Epithelial cell of esophagus (primary cell): Measurements from ENCODE around the gene PBX1.

Source experiments
- DNase-seq: peaks from one replicate; pipeline ENCODE4 v3.0.0; 2010; ENCODE audit warnings: low read depth
- H3K4me3 ChIP-seq: 2 replicates; pipeline ENCODE4 v1.5.1; 2011; ENCODE audit warnings: mild to moderate bottlenecking, low read length, control low read depth
- TF ChIP-seq, protein P1 (sequence below): IDR thresholded peaks from 2 replicates; pipeline ENCODE4 v1.5.1; 2011; ENCODE audit warnings: low read depth, mild to moderate bottlenecking, low read length, control low read depth, inconsistent platforms; ENCODE audit not compliant: insufficient read depth; ENCODE audit errors: missing control alignments

PBX1 gene

GRCh38 chr1:164589961-164590507 is 31.1 kb downstream of the PBX1 start:
- no peak overlapping the region for H3K4me3 ChIP-seq
- TF ChIP-seq, protein P1, sequence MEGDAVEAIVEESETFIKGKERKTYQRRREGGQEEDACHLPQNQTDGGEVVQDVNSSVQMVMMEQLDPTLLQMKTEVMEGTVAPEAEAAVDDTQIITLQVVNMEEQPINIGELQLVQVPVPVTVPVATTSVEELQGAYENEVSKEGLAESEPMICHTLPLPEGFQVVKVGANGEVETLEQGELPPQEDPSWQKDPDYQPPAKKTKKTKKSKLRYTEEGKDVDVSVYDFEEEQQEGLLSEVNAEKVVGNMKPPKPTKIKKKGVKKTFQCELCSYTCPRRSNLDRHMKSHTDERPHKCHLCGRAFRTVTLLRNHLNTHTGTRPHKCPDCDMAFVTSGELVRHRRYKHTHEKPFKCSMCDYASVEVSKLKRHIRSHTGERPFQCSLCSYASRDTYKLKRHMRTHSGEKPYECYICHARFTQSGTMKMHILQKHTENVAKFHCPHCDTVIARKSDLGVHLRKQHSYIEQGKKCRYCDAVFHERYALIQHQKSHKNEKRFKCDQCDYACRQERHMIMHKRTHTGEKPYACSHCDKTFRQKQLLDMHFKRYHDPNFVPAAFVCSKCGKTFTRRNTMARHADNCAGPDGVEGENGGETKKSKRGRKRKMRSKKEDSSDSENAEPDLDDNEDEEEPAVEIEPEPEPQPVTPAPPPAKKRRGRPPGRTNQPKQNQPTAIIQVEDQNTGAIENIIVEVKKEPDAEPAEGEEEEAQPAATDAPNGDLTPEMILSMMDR, result no peak
- no peak for DNase-seq

- TF ChIP-seq, protein P1, result no peak
- no peak for DNase-seq
- no peak overlapping the region for H3K4me3 ChIP-seq
These were observed 31.6 kb downstream of the PBX1 start for GRCh38 chr1:164590592-164590991.

DNA sequence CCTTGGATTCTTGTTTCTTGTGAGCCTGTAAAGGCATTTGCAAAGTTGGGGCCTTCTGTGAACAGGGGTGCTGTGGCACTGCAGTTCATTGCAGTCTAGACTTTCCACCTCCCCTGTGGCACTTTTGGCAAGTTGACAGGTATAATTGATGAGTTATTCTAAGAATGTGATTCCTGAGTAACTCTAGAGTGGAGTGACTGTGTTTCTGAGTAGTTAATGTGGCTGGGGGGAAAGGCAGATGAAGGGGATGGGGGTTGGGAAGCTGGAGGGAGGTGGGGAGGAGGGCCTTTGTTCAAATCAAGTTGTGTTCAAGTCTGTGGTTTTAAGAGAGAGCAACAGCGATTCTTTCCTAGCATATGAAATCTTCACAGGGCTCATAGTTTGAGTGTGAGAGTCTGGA is 32.9 kb downstream of the PBX1 start:
- DNase-seq, result peak; percentile 55
- TF ChIP-seq, protein P1, result no peak
- no peak overlapping the region for H3K4me3 ChIP-seq

DNA sequence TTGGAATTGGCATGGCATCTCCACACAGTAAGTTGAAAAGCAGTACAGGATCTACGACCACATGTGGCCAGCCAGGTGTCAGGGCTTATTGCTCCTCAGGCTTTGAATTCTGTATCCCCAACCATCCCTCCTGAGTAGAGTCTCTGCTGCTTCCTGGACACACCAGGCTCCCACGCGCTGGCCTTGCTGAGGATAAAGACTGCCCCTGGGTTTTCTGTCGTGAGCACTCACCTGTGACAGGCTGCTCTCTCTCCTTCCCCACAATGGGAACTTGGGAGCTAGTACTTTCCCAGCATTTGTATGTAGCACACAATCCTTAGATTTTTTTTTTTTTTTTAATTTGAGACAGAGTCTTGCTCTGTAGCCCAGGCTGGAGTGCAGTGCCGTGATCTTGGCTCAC is 33.6 kb downstream of the PBX1 start:
- DNase-seq, result no peak
- TF ChIP-seq, protein P1, result no peak
- H3K4me3 ChIP-seq, result no peak overlapping the region

DNA sequence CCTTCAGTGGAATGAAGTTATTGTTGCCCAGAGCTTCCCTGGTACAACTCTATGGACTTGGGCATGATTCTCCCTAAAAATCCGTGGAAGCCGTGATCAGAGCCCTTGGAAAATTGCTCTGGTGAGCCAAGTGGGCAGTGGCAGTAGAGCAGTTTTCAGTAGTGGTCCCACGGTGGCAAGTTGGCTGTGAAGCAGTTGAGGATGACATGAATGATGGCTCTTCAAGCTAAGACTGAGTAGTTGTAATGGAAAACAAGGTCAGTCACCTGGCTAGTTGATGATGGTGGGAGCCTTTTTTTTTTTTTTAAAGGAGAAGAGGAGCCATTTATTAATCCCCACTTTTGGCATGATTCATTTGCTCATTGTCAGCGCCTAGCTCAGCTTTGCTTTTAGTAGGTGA is 36.2 kb downstream of the PBX1 start:
- TF ChIP-seq, protein P1, result no peak
- H3K4me3 ChIP-seq, result no peak overlapping the region
- no peak for DNase-seq

- TF ChIP-seq, protein P1, result no peak
- H3K4me3 ChIP-seq, result no peak overlapping the region
- no peak for DNase-seq
These were observed 37.2 kb downstream of the PBX1 start for GRCh38 chr1:164596172-164596571.

DNA sequence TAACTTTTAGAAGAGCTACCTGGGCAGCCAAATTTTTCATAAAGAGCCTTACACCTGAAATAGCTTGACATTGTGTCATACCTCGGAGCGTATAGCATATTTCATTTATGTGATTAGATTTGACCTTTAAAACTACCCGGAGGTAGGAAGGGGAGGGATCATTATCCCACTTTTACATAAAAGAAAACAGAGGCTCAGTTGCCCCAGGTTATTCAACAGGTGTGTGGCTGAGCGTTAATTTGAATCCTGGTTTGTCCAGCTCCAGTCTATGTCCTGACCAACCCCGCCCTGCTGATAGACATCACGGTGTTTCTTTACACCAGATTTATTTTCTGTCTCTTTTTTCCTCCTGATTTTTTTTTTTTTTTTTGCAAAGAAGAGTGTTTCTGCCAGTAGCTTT is 39.7 kb downstream of the PBX1 start:
- DNase-seq, result no peak
- TF ChIP-seq, protein P1, result no peak
- no peak overlapping the region for H3K4me3 ChIP-seq
